ENCODE data around the gene HNRNPF. TPM values are rescaled to one million over a fixed set of nuclear protein-coding genes. Genes with fewer than 3 reads are reported as not detected.

HNRNPF gene
- total and polyA plus RNA-seq, 2 of the 8 experiments (the other 6 are each of a cell fraction or from before 2014, with no cell fraction given): 209 to 389 TPM

DNA sequence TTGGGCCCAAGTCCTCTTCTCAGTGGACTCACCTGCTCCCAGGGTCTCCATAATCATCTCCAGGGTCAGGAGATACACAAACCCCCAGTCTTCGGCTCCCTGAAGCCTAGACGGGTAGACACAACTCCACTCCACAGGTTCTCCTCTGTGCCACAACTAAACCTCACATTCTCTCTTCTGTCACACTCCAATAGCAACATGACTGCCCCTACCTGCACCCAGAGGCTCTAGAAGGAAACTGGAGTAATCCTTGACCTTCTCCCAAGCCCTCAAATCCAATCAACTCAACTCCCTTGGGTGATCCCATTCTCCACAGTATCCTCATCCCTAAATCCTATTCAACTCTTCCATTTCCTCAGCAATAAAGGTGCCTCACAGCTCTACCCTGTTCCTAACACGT is 16.2 kb downstream of the HNRNPF start:
- H3K27ac ChIP-seq (ENCODE audit: low read depth, low read length): no peak overlapping the region
- H2AFZ ChIP-seq (ENCODE audit: low read length): no peak overlapping the region
- H4K20me1 ChIP-seq (replicated peaks in 1 of 2; ENCODE audit: control insufficient read depth in 1 of 2, insufficient read depth in 2 of 2, low read length in 2 of 2): peaks cover 42 to 49% of the 10 kb centered on the region in 2 experiments
- no peak overlapping the region for H3K18ac ChIP-seq (ENCODE audit: extremely low read depth, low read length)
- H2BK5ac ChIP-seq (ENCODE audit: low read depth, low read length): no peak overlapping the region
- peaks cover 44 to 89% of the 10 kb centered on the region in 2 experiments for H3K79me2 ChIP-seq (ENCODE audit: control insufficient read depth in 1 of 2, insufficient read depth in 2 of 2, low read length in 2 of 2)
- H3K23ac ChIP-seq (ENCODE audit: insufficient read length): no peak overlapping the region
- H4K91ac ChIP-seq (replicated peaks; ENCODE audit: insufficient read length, low read length): no peak overlapping the region
- H3K36me3 ChIP-seq (ENCODE audit: control insufficient read depth in 2 of 4, insufficient read depth in 4 of 4, low read length in 3 of 4): peaks cover 33 to 74% (median 64%) of the 10 kb centered on the region in 4 experiments
- H4K5ac ChIP-seq (ENCODE audit: insufficient read length, low read depth, low read length): no peak overlapping the region
- H3K56ac ChIP-seq (replicated peaks; ENCODE audit: insufficient read length, low read depth, low read length): no peak overlapping the region
- no peaks in the 10 kb centered on the region for H3K27me3 ChIP-seq (replicated peaks in 1 of 4; ENCODE audit: control insufficient read depth in 3 of 4, extremely low read depth in 1 of 4, insufficient read depth in 3 of 4, low read length in 3 of 4)
- ChIA-PET POLR2A (ENCODE audit: partially characterized antibody) (interaction anchor here (0.7 to 10.5 kb wide), 4 partner anchors 8 to 144 kb away, joined by 3 to 112 read pairs (median 15); no protein-coding TSS in a partner anchor), CTCF (ENCODE audit: partially characterized antibody) (interaction anchor here (0.6 to 0.7 kb wide), 2 partner anchors 70 to 131 kb away, joined by 3 read pairs; no protein-coding TSS in a partner anchor)
- no peak overlapping the region for H3K14ac ChIP-seq (ENCODE audit: insufficient read length)
- H3K9ac ChIP-seq (replicated peaks in 1 of 4; ENCODE audit: extremely low read depth in 1 of 4, low read depth in 3 of 4, low read length in 3 of 4): no peak overlapping the region
- DNase-seq (ENCODE audit: low read depth in 1 of 2, low spot score in 2 of 2) (no peak), FAIRE-seq (no peak)
- H2BK12ac ChIP-seq (ENCODE audit: low read depth, low read length): no peak overlapping the region
- H2AK5ac ChIP-seq (ENCODE audit: low read depth, low read length): no peak overlapping the region
- H3K4ac ChIP-seq (replicated peaks; ENCODE audit: insufficient read length, low read depth, low read length): no peak overlapping the region
- H2BK20ac ChIP-seq (ENCODE audit: low read length): no peak overlapping the region
- peaks cover 7% of the 10 kb centered on the region; the same call in 1 of the 2 replicates for H3K23me2 ChIP-seq (ENCODE audit: low read depth, low read length)
- H2BK120ac ChIP-seq (replicated peaks; ENCODE audit: low read depth, low read length): no peak overlapping the region
- no peaks in the 10 kb centered on the region for H3K9me3 ChIP-seq (ENCODE audit: insufficient read depth in 2 of 2, low read depth in 1 of 2, low read length in 1 of 2)
- H3K4me2 ChIP-seq (ENCODE audit: insufficient read depth in 1 of 2, low read depth in 2 of 2, low read length in 2 of 2): no peak overlapping the region
- H3K4me3 ChIP-seq (ENCODE audit: extremely low read depth in 1 of 4, insufficient read depth in 2 of 4, low read depth in 3 of 4, low read length in 4 of 4): no peak overlapping the region
- H2BK15ac ChIP-seq (ENCODE audit: low read length): no peak overlapping the region
- 88% methylated on average over 3 of the region's 3 CpGs; no CpG with 5 or more reads in 1 of the 2 experiments for WGBS, 2 experiments (ENCODE audit: extremely low coverage in 1 of 2, insufficient coverage in 1 of 2, insufficient read length in 1 of 2, insufficient replicate concordance in 2 of 2, low coverage in 1 of 2, low lambda C conversion rate in 2 of 2, missing lambda C conversion rate in 1 of 2)
- H3K79me1 ChIP-seq (ENCODE audit: low read depth, low read length): peaks cover 15% of the 10 kb centered on the region
- no peak overlapping the region for H4K8ac ChIP-seq (ENCODE audit: extremely low read depth, insufficient read depth, low read length)
- H3K4me1 ChIP-seq (replicated peaks in 1 of 4; ENCODE audit: control insufficient read depth in 3 of 4, insufficient read depth in 4 of 4, low read length in 3 of 4): peaks cover 0 to 6% (median 4%) of the 10 kb centered on the region in 4 experiments; a peak in 5 of 7 replicates
- TF ChIP-seq ZNF274 (IDR thresholded peaks at IDR 0.05; ENCODE audit: borderline replicate concordance, extremely low read depth, low read length) (no peak), POLR2AphosphoS5 (IDR thresholded peaks at IDR 0.05; ENCODE audit: low read depth, low read length) (no peak), YY1 (IDR thresholded peaks at IDR 0.05; ENCODE audit: low read depth, low read length) (no peak), POLR2A (IDR thresholded peaks at IDR 0.05; ENCODE audit: control extremely low read depth in 1 of 2, low read depth in 2 of 2, low read length in 2 of 2) (no peak), HDAC2 (IDR thresholded peaks at IDR 0.05; ENCODE audit: borderline replicate concordance in 1 of 2, low read depth in 2 of 2, low read length in 2 of 2) (no peak), SUZ12 (IDR thresholded peaks at IDR 0.05; ENCODE audit: low read length) (no peak), TAF7 (optimal IDR thresholded peaks at IDR 0.05; ENCODE audit: borderline replicate concordance, low read depth, low read length) (no peak), MAFK (IDR thresholded peaks at IDR 0.05; ENCODE audit: low read depth, low read length) (no peak), SIRT6 (IDR thresholded peaks at IDR 0.05; ENCODE audit: low read length) (no peak), KDM5A (IDR thresholded peaks at IDR 0.05; ENCODE audit: low read length) (no peak), ATF3 (IDR thresholded peaks at IDR 0.05; ENCODE audit: insufficient read depth, low read depth, low read length) (no peak), BACH1 (IDR thresholded peaks at IDR 0.05; ENCODE audit: low read length) (no peak), NRF1 (IDR thresholded peaks at IDR 0.05; ENCODE audit: low read depth, low read length) (no peak), POU5F1 (IDR thresholded peaks at IDR 0.05; ENCODE audit: low read depth, low read length) (no peak), CBX5 (IDR thresholded peaks at IDR 0.05; ENCODE audit: low read depth, low read length) (no peak)

Data from H1 (cell line).